Activated CD4-positive, alpha-beta T cell treated with anti-CD3 and anti-CD28 coated beads, Interleukin-2, Interleukin-4, amounts not matched to agents 100 ng/mL and 50 ng/mL, durations not matched to agents 16 hours and 8 hours (primary cell): ENCODE results near the gene SCAND1.
A peak's percentile ranks its signal among the peaks of the same experiment; 100 is the strongest.
"Not testable (repeated sequence)": the region's sequence is repeated elsewhere in the genome, so short reads cannot be mapped to it uniquely, and the experiment has no call there.

Experiments used
- DNase-seq: peaks from one replicate; pipeline ENCODE4 v3.0.0-alpha.2; 2020; ENCODE audit warnings: low spot score

The SCAND1 gene

DNA sequence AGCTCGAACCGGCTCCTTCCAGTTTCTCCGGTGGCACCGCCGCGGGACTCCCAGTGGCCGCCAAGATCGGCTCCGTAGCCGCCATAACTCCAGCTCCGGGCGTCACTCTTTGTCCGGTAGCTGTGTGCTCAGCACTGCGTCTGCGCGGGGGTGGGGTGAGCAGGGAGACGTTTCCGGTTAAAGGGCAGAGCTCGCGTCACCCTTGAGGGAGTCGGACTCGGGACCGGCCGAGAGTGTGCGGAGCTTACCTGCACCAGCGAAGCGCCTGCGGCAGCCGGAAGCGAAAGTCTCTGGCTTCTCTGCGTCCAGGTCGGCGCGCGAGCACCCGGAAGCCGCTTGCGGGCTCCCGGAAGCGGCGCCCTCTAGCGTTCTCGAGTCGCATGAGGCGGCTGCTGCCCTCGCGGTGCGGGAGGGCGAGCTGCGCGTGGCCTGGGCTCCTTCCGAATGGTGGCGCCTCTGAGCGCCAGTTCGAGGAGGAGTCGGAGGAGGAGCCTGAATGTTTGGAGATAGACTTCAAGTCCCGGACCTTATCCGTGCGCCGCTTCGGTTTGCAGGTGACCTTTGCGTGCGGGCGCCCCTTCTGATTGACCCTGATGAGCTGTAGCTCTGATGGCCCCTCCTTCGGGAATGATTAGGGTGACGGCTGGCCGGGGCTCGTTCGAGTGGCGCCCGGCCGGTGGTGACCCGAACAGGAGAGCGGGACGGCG lies at the start of gene SCAND1:
Gene SCAND1 (minus strand): TSS at position 303 of the 707 bp plus-strand sequence. CDS start 218 bp downstream, at position 85.
- peak; percentile 99 for DNase-seq

DNA sequence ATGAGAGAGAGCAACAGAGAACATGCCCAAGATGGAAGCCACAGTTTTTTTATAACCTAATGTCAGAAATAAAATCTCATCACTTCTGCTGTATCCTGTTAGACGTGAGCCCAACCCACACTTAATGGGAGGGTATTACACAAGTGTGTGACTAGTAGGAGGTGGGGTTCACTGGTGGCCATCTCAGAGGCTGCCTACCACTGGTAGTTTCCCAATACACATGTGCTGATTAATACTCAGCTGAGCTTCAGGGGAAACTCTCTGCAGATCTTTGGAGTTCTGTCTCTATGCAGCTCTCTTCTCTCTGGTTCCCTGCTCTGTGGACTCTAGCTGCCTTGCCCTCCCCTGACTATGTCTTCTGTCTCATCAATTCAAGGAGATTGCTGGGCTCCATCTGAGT lies 49.7 kb upstream of the SCAND1 start:
- no peak for DNase-seq

DNA sequence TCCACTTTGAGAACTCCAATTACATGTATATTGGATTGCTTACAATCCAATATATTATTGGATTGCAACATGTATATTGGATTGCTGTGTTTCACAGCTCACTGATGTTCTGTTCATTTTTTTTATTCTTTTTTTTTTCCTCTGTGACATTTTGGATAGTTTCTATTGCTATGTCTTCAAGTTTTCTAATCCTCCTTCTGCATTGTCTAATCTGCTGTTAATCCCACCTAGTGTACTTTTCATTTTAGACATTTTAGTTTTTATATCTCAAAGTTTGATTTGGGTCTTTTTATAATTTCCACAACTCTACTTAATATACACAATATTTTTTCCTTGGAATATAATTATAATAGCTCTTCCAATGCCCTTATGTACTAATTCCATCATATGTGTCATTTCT lies 48.6 kb upstream of the SCAND1 start:
- no peak for DNase-seq

DNA sequence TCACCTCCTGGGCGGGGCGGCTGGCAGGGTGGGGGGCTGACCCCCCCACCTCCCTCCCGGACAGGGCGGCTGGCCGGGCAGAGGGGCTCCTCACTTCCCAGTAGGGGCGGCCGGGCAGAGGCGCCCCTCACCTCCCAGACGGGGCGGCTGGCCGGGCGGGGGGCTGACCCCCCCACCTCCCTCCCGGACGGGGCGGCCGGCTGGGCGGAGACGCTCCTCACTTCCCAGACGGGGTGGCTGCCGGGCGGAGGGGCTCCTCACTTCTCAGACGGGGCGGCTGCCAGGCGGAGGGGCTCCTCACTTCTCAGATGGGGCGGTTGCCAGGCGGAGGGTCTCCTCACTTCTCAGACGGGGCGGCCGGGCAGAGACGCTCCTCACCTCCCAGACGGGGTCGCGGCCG lies 47.0 kb upstream of the SCAND1 start:
- not testable (repeated sequence) for DNase-seq

DNA sequence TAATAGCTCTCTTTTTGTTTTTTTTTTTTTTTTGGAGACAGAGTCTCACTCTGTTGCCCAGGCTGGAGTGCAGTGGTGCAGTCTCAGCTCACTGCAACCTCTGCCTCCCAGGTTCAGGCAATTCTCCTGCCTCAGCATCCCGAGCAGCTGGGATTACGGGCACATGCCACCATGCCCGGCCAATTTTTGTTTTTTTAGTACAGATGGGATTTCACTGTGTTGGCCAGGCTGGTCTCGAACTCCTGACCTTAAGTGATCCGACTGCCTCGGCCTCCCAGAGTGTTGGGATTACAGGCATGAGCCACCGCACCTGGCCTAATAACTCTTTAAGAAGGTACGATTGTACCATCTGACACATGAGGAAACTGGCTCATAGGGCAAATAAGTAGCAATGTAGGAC lies 42.2 kb upstream of the SCAND1 start:
- not testable (repeated sequence) for DNase-seq

DNA sequence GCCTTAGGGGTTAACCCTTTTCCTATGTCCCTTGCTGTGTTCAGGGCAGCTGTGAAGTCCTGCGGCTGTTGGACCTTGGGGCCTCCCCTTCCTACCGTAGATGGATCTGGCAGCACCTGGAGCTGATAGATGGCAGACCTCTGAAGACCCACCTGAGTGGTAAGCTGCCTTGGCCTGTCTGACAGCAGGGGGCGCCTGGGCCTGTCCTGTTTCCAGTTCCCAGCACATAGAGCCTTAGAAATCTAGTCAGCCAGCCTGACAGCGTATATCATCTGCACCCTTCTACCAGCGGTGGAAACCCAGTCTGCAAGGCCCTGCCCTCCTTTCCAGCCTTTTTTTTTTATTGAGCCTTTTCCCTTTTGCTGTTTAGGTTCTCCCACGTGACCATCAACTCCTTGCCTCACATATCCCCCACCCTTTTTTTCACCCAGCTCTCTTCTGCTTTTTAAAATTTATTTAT lies 40.7 kb upstream of the SCAND1 start:
- DNase-seq: peak; percentile 72

DNA sequence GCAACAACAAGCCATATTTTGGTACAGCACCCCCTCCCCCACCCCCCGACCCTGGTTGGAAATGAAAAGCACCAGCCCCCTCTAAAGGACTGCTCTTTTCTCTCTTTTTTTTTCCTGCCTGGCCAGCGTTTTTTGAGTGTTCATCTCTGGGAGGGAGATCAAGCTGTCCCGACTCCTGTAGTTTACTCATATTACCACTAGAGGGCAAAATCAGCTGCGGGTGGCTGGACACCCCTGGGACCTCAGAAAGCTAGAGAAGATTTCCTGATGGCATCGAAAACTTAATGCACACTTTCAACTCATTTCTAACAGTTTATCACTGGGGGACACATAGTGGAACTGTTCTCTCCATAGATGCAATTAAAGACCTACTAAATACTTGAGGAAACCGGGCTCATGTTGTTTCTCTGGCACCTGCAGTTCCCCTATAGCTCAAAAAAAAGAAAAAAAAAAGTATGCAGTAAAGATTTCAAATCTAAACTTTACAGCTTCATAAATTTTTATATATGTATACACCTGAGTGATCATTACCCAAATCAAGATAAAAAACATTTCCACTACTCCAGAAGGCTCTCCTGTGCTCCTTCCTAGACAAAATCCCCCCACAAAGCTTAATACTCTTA lies 38.5 kb upstream of the SCAND1 start:
- peak; percentile 72 for DNase-seq

DNA sequence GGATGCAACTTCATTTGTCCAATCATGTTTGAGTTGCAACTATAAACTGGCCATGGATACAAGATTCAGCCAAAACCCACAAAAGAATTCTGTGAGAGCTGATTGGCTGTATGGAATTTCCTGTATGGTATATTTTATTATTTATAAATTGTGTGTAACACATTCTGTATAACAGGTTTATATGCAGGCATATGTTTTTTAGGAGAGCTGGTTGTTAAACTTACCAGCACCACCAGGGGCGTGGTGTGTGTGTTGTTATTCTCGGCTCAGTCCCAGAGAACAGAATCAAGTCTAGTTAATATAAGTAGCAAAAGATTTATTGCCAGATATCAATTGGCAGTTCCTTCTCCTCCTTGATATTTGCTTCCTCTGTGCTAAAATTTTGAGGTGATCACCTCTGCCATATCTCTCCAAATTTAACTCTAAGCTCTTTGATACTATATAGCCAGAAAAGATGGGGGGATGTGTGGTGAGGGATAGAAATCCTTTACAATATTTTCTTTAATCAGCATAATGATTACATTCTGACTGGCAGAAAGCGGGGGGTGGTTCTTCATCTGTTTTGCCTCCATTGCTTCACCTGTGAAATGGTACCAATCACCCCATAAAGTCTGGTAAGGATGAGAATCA lies 37.0 kb upstream of the SCAND1 start:
- peak; percentile 15 for DNase-seq

DNA sequence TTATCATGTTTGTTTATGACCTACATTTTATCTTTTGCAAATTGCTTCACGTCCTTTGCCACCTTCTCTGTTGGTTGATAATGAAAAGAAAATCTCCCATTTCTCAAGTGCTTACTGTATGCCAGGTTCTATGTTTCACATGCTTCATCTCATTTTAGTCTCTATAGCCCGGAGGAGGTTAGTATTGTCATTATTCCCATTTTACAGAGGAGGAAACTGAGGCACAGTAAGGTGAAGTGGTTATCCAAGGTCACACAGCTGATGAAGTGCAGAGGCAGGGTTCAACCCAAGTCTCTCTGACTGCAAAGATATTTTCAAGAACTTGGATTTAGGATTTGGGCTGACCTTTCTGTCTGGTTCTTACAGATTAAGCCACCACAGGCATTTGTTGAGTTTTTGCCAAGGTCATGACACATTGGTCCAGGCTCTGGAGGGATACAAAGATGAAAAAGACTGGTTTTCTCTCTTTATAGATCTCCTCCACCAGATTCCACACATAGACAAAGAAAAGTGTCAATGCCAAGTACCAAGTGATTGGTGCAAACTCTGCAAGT lies 34.7 kb upstream of the SCAND1 start:
- no peak for DNase-seq

DNA sequence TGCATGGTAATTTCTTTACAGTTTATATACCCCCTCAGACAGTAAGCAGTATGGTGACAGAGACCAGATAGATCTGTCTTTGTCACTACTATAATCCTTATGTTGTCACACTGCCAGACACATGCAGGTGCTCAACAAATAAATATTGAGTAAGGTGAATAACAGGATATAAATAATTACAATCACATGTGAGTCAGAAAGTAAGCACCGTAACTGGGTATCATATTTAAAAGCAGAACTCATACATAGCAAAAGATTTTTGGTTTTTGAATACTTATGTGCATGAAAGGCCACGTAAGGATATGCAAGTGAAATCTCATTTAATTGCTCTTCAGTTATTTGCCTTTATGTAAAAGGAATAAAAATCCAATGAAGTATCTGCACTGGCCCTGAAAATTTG lies 31.5 kb upstream of the SCAND1 start:
- DNase-seq: no peak

DNA sequence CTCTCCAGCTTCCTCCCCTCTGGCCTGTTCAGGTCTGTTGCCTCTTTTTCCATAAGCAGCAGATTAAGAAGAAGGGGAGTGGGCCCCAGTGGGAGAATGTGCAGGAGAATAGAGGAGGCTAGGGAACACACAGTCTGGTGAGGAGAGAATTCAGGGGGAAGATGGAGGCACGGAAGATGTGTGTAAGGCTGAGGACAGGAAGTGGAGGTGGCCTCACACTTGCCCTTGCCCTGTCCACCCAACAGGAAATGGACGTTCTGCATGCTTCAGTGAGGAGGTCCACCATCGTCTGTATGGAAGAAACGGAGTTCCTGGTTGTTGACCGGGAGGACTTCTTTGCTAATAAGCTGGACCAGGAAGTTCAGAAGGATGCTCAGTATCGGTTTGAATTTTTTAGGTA lies 30.1 kb upstream of the SCAND1 start:
- no peak for DNase-seq

DNA sequence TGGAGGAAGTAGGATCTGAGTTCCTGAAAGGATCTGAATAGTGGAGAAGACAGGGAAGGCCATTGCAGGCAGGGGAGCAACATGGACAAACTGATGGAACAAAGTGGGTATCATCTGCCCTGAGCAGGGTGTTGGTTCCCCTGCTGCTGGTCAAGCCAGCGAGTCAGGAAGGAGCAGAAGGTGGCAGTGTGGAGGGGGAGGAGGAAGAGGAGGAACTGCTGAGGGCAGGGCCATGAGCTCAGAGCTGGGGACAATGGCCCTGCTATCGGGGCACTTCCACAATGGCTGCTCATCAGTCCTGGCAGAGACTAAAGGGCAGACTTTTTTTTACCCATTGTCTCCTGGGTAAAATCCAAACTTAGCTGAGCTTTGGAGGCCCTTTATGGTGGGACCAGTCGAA lies 27.7 kb upstream of the SCAND1 start:
- no peak for DNase-seq

DNA sequence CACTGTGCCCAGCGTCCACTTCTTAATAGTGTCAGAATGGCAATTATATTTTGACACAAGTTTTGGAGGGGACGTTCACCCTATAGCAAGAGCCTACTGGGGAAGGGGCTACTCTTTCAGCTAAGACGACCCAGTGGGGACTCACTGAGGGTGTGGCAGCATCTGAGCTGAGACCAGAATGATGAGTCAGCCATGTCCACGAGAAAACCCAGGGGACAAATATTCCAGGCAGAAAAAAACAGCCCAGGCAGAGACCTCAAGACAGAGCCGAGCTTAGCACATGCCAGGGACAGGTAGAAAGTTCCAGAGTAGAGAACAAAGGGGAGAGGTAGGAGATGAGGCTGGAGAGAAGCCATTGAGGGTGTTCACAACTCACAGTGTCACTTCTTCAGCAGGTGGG lies 25.2 kb upstream of the SCAND1 start:
- no peak for DNase-seq

DNA sequence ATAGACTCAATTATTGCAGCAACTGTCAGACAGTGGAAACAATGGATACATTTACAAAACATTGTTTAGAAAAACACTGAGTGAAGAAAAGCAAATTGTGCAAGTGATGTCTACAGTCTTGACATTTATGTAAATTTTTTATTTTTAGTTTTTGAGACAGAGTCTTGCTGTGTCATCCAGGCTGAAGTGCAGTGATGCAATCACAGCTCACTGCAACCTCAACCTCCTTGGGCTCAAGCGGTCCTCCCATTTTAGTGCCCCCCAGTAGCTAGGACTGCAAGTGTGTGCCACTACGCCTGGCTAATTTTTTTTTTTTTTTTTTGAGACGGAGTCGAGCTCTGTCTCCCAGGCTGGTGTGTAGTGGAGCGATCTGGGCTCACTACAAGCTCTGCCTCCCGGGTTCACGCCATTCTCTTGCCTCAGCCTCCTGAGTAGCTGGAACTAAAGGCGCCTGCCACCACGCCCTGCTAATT lies 23.8 kb upstream of the SCAND1 start:
- no peak for DNase-seq

DNA sequence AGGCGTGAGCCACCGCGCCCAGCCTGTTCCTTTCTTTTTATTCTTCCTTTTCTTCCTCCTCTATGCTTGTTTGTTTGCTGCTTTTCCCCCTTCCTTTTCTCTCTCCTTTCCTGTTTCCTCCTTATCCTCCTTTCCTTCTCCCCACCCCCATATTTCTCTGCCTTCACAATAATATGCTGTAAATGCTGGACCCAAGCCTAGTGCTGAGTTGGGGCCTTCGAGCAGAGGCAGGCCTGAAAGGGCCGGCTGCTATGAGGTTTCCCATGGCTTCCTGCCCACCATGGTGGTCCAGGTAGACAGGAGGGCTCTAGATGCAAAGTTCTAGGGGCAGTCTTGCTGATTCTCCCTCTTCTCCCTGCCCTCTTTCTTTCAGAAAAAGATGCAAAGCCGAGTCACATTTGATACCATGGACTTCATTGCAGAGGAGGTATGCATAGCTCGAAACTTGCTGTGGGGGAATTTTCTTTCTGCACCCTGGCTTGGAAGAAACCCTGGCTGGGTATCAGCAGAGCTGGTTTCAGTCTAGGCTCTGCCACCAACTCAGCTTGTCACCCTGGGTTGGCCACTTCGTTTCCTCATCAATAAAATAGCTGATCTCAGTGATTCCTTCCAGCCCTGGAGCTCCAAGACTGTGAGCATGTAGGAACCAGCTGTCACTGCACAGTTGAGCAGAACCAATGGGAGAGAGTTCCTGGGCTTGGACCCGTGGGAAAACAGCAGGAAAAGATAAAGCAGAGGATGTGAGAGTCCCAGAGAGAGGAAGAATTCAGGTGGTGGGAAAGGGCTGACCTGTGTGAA lies 21.5 kb upstream of the SCAND1 start:
- DNase-seq: no peak

DNA sequence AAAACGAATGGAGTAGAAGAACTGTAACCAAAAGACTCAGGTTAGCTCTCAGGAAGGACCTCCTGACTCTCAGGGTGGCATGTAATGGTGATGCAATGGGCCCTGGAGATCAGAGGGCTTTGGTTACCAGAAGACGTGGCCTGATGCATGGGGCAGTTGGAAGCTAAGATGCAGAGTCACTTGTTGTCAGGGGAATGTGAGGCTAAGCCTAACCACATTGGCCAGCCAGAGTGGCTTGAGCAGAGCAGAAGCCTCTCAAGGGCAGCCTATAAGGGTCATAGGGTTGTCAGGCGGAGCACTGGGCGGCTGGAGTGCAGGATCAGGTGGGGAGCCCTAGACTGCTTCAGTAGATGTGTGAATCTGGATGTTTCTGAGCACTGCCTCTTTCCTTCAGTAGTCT lies 20.0 kb upstream of the SCAND1 start:
- DNase-seq: no peak

DNA sequence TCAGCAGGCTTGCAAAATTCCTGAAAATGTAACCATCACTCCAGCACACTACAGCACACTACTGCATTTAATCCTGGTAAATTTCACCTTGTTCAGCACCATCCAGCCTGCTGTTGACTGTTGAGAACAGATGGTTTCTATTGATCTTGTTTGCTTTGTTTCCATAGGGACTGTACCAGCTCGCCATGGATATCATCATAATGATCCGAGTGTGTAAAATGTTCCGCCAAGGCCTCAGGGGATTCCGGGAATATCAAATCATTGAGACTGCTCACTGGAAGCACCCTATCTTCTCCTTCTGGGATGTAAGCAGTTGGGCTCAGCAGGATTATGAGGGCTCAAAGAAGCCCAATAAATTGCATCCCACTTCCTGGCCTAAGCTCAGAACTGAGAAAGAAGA lies 18.2 kb upstream of the SCAND1 start:
- DNase-seq: no peak

DNA sequence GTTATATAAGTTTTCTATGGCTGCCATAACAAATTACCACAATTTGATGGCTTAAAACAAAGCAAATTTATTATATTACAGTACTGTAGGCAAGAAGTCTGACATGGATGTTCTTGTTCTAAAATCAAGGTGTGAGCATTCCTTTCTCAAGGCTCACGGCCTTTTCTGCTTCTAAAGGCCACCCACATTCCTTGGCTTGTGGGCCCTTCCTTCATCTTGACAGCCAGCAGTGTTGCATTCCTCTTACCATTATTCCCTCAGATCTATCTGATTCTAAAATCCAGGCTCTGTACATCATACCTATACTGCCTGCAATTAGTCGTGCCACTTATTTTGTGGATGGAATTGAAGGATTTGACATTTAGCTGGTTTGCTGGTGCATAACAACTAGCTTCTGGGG lies 17.7 kb upstream of the SCAND1 start:
- DNase-seq: no peak

DNA sequence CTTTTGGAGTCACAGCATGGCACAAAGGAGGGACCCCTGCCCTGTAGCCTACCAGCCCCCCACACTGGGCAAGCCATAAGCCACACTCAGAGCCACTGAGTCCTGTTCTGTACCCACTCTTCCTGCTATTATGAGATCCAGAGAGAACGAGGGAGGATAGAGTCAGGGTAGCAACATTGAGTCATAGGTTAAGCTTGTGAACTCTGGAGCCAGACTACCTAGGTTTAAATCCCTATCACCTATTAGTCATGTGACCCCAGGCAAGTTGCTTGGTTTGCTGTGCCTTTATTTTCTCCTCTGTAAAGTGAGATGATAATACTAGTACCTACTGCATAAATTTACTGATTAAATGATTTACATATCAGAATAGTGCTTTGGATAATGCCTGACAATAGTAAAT lies 14.6 kb upstream of the SCAND1 start:
- DNase-seq: no peak

DNA sequence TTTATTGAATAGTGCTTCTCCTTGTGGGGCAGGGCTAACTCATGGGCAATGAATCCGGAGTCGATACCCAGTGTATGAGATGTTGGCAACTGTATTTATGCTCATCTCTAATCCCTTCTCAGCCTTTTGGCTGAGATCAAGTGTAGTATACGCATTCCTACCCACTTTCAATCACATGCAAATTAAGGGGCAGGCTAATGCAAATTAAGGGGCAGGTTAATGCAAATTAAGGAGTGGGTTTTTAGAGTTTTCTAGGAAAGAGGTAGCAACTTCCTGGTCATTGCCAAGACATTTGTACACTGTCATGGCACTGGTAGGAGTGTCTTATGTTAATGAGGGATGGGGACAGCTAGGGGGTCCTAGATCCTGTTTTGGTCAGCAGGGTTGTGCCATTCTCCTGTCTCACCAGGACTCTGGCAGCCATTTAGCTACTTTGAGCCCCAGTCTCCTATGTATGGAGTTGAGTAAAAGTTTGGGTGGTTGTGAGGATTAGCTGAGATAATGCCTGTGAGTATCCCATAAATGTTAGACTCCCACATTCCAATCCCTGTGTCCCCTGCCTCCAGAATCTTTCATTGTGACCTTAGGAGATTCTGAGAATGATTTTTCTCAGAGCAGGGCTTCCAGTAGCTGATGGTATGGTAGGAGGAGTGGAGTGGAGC lies 13.8 kb upstream of the SCAND1 start, which contains the start of gene CNBD2:
Gene CNBD2 (plus strand): TSS at position 612 of the 662 bp plus-strand sequence. CDS start 173 bp downstream, outside the sequence.
- no peak for DNase-seq

DNA sequence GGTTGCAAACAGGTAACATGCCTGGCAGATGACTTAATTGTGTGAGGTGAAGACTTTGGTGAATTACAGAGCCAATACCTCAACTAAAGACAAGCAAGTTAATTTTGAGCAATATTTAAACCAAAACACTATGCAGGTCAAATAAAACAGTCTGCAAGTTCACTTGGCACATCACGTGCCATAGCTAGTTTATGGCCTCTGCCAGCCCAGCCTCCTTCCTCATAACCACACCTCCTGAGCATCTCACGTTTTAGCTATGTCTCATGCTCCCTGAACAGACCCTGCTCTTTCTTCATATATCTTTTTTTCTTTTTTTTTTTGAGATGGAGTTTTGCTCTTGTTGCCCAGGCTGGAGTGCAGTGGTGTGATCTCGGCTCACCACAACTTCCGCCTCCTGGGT lies 9.6 kb upstream of the SCAND1 start:
- no peak for DNase-seq
